ENCODE data around the gene FXYD7.

DNA sequence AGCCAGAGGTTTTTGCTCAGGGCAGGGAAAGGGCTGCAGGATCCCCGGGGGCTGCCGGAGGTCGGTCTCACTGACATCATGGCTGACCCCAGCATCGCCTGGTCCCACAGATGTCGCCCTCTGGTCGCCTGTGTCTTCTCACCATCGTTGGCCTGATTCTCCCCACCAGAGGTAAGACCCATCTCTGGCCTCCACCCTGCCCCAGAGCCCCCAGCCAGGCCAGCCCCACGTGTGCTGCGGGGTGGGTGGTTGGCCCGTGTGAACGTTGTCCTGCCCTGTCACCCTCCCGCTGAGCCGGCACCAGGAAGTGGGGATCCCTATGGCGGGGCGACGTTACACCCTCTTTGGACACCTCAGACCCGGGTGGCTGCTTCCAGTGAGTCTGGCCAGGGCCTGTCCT is 12.4 kb downstream of the FXYD7 start:
- TF ChIP-seq, protein P1, sequence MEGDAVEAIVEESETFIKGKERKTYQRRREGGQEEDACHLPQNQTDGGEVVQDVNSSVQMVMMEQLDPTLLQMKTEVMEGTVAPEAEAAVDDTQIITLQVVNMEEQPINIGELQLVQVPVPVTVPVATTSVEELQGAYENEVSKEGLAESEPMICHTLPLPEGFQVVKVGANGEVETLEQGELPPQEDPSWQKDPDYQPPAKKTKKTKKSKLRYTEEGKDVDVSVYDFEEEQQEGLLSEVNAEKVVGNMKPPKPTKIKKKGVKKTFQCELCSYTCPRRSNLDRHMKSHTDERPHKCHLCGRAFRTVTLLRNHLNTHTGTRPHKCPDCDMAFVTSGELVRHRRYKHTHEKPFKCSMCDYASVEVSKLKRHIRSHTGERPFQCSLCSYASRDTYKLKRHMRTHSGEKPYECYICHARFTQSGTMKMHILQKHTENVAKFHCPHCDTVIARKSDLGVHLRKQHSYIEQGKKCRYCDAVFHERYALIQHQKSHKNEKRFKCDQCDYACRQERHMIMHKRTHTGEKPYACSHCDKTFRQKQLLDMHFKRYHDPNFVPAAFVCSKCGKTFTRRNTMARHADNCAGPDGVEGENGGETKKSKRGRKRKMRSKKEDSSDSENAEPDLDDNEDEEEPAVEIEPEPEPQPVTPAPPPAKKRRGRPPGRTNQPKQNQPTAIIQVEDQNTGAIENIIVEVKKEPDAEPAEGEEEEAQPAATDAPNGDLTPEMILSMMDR (conservative IDR thresholded peaks at IDR 0.05; ENCODE audit: low read depth, low read length), result no peak
- TF ChIP-seq POLR2A (IDR thresholded peaks at IDR 0.05; ENCODE audit: low read depth, low read length), result no peak
- no peak for TF ChIP-seq CHD1 (IDR thresholded peaks at IDR 0.05; ENCODE audit: low read depth, low read length)
- TF ChIP-seq CEBPB (IDR thresholded peaks at IDR 0.05; ENCODE audit: low read depth, low read length), result no peak
- TF ChIP-seq MAZ (IDR thresholded peaks at IDR 0.05; ENCODE audit: borderline replicate concordance, low read depth, low read length), result no peak
- TF ChIP-seq RAD21 (IDR thresholded peaks at IDR 0.05; ENCODE audit: low read length), result no peak
- no peak for TF ChIP-seq SMC3 (IDR thresholded peaks at IDR 0.05; ENCODE audit: low read depth, low read length)
- no peak for TF ChIP-seq RCOR1 (IDR thresholded peaks at IDR 0.05; ENCODE audit: insufficient replicate concordance, low read length)
- TF ChIP-seq, protein P2, sequence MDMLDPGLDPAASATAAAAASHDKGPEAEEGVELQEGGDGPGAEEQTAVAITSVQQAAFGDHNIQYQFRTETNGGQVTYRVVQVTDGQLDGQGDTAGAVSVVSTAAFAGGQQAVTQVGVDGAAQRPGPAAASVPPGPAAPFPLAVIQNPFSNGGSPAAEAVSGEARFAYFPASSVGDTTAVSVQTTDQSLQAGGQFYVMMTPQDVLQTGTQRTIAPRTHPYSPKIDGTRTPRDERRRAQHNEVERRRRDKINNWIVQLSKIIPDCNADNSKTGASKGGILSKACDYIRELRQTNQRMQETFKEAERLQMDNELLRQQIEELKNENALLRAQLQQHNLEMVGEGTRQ (IDR thresholded peaks at IDR 0.05; ENCODE audit: low read depth, low read length), result no peak
- no peak for TF ChIP-seq RFX5 (IDR thresholded peaks at IDR 0.05; ENCODE audit: low read depth, low read length)
- no peak for TF ChIP-seq FOS (IDR thresholded peaks at IDR 0.05; ENCODE audit: low read depth, low read length)
- TF ChIP-seq BHLHE40 (IDR thresholded peaks at IDR 0.05; ENCODE audit: low read depth, low read length), result no peak
- no peak for TF ChIP-seq NFE2L2 (IDR thresholded peaks at IDR 0.05; ENCODE audit: low read depth, low read length)
